ENCODE data around the gene MYH6.
"Not testable (repeated sequence)": the region's sequence is repeated elsewhere in the genome, so short reads cannot be mapped to it uniquely, and the experiment has no call there.

Gene MYH6

DNA sequence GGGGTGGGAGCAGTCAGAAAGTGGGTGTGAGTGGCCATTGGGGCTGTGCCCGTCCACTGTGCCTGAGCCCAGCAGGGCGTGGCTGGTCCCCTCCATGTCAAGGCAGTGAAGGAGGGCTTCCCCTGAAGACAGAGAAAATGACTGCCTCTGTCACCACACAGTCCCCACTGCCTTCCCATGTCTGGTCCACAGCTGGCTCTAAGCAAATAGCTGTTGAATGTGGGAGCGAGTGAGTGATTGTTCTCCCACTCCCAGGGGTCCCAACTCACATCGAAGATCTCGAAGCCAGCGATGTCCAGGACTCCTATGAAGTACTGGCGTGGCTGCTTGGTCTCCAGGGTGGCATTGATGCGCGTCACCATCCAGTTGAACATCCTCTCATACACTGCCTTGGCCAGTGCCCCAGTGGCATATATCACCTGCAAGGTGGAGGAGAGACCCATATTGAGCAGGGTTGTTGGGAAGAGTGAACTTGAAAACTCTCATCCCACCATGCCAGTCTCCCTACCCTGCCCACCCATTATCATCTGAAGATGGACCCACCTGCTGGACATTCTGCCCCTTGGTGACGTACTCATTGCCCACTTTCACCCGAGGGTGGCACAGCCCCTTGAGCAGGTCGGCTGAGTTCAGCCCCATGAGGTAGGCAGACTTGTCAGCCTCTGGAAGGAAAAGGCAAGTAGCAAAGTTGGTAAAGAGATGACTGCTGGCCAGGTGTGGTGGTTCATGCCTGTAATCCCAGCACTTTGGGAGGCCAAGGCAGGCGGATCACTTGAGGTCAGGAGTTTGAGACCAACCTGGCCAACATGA is 20.8 kb upstream of the MYH6 start:
- no peak overlapping the region for H3K27ac Mint-ChIP-seq
- H3K4me1 Mint-ChIP-seq = no peaks in the 10 kb centered on the region
- H3K4me3 Mint-ChIP-seq = no peak overlapping the region
- H3K9me3 Mint-ChIP-seq = no peaks in the 10 kb centered on the region
- no peaks in the 10 kb centered on the region for H3K36me3 Mint-ChIP-seq
- peaks cover 3% of the 10 kb centered on the region for H3K27me3 Mint-ChIP-seq

- not testable (repeated sequence) for H3K27ac Mint-ChIP-seq, H3K27me3 Mint-ChIP-seq, H3K4me3 Mint-ChIP-seq, H3K4me1 Mint-ChIP-seq, H3K9me3 Mint-ChIP-seq, H3K36me3 Mint-ChIP-seq
Observed at GRCh38 chr14:23425798-23426197, 17.7 kb upstream of the MYH6 start.

DNA sequence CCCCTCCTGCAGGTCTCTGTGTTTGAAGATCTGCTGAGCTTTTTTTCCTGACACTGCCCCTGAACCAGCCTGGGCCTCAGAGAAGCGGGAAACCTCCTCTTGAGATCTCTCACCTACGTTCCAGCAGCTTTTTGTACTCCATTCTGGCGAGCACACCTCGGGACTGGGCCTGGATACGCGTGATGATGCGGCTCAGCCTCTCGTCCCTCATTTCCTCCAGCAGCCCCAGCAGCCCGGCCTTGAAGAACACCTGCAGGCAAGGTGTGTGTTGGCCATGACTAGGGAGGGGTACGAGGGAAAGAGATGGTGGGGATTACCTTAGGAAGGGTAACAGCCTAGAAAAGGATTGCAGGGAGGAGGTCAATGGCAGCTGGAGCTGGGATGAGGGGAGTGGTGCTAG is 17.1 kb upstream of the MYH6 start:
- H3K27ac Mint-ChIP-seq = no peak overlapping the region
- H3K4me1 Mint-ChIP-seq = no peaks in the 10 kb centered on the region
- peaks cover 1% of the 10 kb centered on the region for H3K27me3 Mint-ChIP-seq
- no peak overlapping the region for H3K4me3 Mint-ChIP-seq
- H3K36me3 Mint-ChIP-seq = no peaks in the 10 kb centered on the region
- H3K9me3 Mint-ChIP-seq = no peaks in the 10 kb centered on the region

DNA sequence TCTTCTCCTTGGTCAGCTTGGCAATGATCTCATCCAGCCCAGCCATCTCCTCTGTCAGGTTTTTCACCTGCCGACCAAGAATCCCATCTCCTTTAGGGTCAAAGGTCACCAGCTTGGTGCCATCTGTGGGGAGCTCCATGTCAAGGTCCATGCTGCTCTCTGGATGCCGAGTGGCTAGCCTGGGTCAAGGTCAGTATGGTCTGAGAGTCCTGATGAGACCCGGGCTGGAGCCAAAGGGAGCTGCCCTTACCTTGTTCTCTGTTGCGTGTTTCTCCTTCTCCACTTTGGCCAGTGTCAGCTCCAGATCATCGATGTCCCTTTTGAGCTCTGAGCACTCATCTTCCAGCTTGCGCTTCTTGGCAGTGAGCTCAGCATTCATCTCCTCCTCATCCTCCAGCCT is 15.6 kb upstream of the MYH6 start:
- no peaks in the 10 kb centered on the region for H3K4me1 Mint-ChIP-seq
- no peaks in the 10 kb centered on the region for H3K36me3 Mint-ChIP-seq
- H3K27me3 Mint-ChIP-seq = peaks cover 1% of the 10 kb centered on the region
- peak overlapping the region; percentile 33 for H3K27ac Mint-ChIP-seq
- no peak overlapping the region for H3K4me3 Mint-ChIP-seq
- no peaks in the 10 kb centered on the region for H3K9me3 Mint-ChIP-seq

DNA sequence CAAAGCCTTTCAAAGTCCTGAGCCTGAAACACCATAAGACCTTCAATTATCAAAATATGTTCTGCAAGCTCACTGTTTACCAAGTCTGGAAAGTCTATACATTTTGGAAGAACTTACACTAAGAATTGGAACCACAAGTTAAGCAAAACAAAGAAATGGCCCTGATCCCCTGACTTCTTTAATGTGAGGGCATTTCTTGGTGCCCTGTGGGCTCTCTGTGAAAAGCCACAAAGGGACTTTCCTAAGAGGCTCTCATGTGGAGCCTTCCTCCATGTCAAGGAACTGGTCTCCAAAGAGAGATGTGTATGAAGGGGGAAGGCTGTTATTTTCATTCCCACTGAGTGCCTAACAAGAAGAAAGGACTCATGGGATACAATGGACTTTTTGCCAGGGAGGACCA is 13.5 kb upstream of the MYH6 start:
- Mint-ChIP-seq H3K36me3 (no peaks in the 10 kb centered on the region), H3K4me3 (no peak overlapping the region), H3K4me1 (no peaks in the 10 kb centered on the region), H3K9me3 (no peaks in the 10 kb centered on the region), H3K27ac (no peak overlapping the region), H3K27me3 (no peaks in the 10 kb centered on the region)

DNA sequence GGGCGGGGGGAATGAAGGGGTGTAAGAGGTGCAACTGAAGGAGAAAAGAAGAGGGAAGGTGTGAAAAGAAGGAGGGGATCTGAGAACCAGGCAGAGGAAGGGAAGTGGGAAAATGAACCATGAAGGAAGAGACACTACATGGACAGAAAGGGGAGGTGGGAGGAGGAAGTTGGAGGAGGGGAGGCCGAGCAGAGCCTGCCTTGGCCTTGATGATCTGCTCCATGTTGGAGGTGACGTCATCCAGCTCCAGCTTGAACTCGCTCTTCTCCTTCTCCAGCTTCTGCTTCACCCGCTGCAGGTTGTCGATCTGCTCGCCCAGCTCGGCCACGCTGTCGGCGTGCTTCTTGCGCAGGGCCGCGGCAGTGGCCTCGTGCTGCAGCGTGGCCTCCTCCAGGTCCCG is 11.6 kb upstream of the MYH6 start:
- H3K9me3 Mint-ChIP-seq, H3K4me3 Mint-ChIP-seq, H3K36me3 Mint-ChIP-seq, H3K27me3 Mint-ChIP-seq, H3K4me1 Mint-ChIP-seq, H3K27ac Mint-ChIP-seq: not testable (repeated sequence)

GRCh38 chr14:23418021-23418420 is 9.9 kb upstream of the MYH6 start:
- no peaks in the 10 kb centered on the region for H3K27me3 Mint-ChIP-seq
- no peak overlapping the region for H3K4me3 Mint-ChIP-seq
- H3K27ac Mint-ChIP-seq = no peak overlapping the region
- H3K9me3 Mint-ChIP-seq = no peaks in the 10 kb centered on the region
- no peaks in the 10 kb centered on the region for H3K36me3 Mint-ChIP-seq
- H3K4me1 Mint-ChIP-seq = no peaks in the 10 kb centered on the region

DNA sequence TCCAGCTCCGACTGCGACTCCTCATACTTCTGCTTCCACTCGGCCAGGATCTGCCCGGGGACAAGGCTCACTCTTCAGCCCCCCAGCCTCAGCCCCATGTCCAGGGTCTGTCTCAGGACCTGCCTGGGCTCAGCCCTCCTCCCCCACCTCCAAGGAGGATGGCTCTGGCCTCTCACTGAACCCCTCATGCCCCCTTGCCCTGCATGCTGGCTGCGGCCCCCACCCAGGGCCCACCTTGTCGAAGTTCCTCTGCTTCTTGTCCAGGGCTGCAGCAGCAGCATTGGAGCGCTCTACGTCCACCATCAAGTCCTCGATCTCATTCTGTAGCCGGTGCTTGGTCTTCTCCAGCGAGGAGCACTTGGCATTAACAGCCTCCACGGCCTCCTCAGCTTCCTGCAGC is 9.2 kb upstream of the MYH6 start:
- not testable (repeated sequence) for H3K36me3 Mint-ChIP-seq, H3K4me3 Mint-ChIP-seq, H3K4me1 Mint-ChIP-seq, H3K27me3 Mint-ChIP-seq, H3K27ac Mint-ChIP-seq, H3K9me3 Mint-ChIP-seq

DNA sequence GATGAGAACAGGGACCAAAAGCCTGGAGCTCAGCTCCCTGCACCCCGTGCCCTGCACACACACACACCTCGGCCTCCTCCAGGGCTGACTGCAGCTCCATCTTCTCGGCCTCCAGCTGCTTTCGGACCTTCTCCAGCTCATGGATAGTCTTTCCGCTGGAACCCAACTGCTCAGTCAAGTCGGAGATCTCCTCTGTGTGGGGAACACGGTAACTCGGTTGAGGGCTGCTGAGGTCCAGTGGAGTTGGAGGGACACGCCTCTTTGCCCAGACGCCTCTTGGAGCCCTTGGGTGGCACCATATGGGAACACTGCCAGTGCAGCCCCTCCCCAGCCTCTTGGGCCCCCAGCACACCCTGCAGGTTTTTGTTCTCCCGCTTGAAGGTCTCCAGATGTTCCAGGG is 8.7 kb upstream of the MYH6 start:
- Mint-ChIP-seq H3K36me3 (no peaks in the 10 kb centered on the region), H3K27me3 (no peaks in the 10 kb centered on the region)

DNA sequence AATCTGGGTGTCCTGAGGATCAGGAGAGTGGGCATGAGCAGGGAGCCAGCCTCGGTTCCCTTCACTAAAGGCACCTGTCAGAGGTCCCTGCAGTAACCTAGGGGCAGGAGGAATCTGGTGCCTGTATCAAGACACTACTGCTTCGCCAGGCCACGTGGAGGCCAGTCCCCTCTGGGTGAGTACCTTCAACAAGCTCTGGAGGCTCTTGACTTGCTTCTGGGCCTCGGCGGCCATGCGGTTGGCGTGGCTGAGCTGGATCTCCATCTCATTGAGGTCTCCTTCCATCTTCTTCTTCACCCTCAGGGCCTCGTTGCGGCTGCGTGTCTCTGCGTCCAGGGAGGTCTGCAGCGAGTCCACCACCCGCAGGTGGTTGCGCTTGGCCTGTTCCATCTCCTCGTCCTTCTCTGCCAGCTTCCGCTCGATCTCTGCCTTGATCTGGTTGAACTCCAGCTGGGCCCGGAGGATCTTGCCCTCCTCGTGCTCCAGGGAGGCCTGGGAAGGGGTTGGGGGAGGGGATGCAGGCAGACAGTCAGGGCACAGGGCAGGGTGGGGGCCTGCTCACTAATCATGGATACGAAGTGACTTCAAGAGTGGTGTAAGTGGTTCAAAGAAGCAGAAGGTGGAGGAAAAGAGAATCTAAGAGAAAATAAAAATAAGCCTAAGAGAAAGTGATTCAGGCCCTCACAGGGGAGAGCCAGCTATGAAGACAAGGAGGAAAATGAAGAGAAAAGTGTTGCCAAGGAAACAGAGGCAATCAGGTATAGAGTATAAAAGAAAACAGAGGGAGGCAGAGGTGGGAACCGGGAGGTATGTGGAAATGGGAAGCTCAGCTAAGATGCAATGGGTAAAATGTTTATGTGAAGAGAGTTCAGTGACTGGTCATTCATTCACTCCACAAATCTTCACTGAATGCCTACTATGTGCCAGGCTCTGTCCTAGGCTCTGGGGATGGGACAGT is 8.0 kb upstream of the MYH6 start:
- Mint-ChIP-seq H3K27me3 (no peaks in the 10 kb centered on the region), H3K27ac (no peak overlapping the region), H3K9me3 (no peaks in the 10 kb centered on the region), H3K36me3 (no peaks in the 10 kb centered on the region), H3K4me1 (no peaks in the 10 kb centered on the region), H3K4me3 (no peak overlapping the region)

More for the DNA sequence above, 8.7 kb upstream of the MYH6 start:
- no peaks in the 10 kb centered on the region for H3K4me1 Mint-ChIP-seq
- H3K4me3 Mint-ChIP-seq = no peak overlapping the region
- H3K27ac Mint-ChIP-seq = no peak overlapping the region
- H3K9me3 Mint-ChIP-seq = no peaks in the 10 kb centered on the region

DNA sequence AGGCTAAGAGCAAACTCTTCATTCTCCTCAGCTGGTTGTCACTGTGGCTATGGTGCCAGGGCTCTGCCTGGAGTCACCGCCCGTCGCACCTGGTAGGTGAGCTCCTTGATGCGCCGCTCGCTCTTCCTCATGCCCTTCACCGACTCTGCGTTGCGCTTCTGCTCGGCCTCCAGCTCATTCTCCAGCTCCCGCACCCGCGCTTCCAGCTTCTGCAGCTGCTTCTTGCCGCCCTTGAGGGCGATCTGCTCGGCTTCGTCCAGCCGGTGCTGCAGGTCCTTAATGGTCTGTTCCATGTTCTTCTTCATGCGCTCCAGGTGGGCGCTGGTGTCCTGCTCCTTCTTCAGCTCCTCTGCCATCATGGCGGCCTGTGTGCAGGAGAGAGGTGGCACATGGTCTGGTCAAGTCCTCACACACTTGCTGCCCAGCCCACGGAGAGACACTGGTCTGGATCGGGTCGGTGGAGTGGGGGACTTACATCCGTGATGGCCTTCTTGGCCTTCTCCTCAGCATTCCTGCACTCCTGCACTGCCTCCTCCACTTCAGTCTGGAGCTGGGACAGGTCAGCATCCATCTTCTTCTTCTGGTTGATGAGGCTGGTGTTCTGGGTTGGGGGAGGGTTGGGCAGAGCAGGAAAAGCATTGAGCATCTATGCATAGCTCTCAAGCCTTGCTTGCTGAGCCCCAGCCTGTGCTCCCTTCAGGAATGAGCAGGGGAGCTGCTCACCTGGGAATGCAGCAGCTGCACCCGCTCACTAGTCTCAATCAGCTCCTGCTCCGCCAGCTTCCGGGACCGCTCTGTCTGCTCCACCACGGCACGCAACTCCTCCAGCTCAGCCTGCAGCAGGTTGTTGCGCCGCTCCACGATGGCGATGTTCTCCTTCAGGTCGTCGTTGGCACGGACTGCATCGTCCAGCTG is 7.1 kb upstream of the MYH6 start:
- H3K27me3 Mint-ChIP-seq = no peaks in the 10 kb centered on the region
- no peaks in the 10 kb centered on the region for H3K4me1 Mint-ChIP-seq
- H3K9me3 Mint-ChIP-seq = no peaks in the 10 kb centered on the region
- H3K4me3 Mint-ChIP-seq = no peak overlapping the region
- H3K27ac Mint-ChIP-seq = no peak overlapping the region
- H3K36me3 Mint-ChIP-seq = no peaks in the 10 kb centered on the region

DNA sequence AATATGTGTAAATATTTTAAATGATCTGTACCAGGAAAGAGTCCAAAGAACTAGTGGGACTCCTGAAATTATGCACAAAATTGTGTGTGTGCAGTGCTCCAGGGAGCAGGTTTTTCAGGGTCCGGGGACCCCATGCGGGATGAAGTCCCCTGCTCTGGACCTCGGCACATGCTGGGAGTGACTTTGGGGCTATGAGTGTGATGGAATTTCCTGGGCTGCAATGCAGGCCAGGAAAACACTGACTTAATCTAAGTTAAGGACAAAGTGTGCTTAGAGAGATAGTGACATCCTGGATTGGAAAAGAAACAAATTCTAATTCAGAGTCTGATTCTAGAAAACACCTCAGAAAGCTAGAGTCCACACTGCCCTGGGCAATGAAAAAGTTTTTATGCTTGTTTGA is 6.2 kb upstream of the MYH6 start:
- Mint-ChIP-seq H3K9me3 (no peaks in the 10 kb centered on the region), H3K4me1 (no peaks in the 10 kb centered on the region), H3K4me3 (no peak overlapping the region), H3K27me3 (no peaks in the 10 kb centered on the region), H3K27ac (no peak overlapping the region), H3K36me3 (no peaks in the 10 kb centered on the region)

GRCh38 chr14:23413681-23414080 is 5.6 kb upstream of the MYH6 start:
- H3K27me3 Mint-ChIP-seq = no peaks in the 10 kb centered on the region
- H3K4me3 Mint-ChIP-seq = no peak overlapping the region
- H3K27ac Mint-ChIP-seq = no peak overlapping the region
- no peaks in the 10 kb centered on the region for H3K9me3 Mint-ChIP-seq
- H3K4me1 Mint-ChIP-seq = no peaks in the 10 kb centered on the region
- no peaks in the 10 kb centered on the region for H3K36me3 Mint-ChIP-seq

GRCh38 chr14:23411563-23412525 is 3.8 kb upstream of the MYH6 start:
- Mint-ChIP-seq H3K27ac (no peak overlapping the region), H3K4me1 (no peaks in the 10 kb centered on the region), H3K36me3 (no peaks in the 10 kb centered on the region), H3K27me3 (no peaks in the 10 kb centered on the region), H3K9me3 (no peaks in the 10 kb centered on the region), H3K4me3 (no peak overlapping the region)

All from activated naive CD4-positive, alpha-beta T cell treated with anti-CD3 and anti-CD28 coated beads, Interleukin-2, amount 50 U/mL, for 24 hours (primary cell).